Measurements from ENCODE around the gene F8.
A peak's percentile ranks its signal among the peaks of the same experiment; 100 is the strongest.
"Not testable (repeated sequence)": the region's sequence is repeated elsewhere in the genome, so short reads cannot be mapped to it uniquely, and the experiment has no call there.

Gene F8

DNA sequence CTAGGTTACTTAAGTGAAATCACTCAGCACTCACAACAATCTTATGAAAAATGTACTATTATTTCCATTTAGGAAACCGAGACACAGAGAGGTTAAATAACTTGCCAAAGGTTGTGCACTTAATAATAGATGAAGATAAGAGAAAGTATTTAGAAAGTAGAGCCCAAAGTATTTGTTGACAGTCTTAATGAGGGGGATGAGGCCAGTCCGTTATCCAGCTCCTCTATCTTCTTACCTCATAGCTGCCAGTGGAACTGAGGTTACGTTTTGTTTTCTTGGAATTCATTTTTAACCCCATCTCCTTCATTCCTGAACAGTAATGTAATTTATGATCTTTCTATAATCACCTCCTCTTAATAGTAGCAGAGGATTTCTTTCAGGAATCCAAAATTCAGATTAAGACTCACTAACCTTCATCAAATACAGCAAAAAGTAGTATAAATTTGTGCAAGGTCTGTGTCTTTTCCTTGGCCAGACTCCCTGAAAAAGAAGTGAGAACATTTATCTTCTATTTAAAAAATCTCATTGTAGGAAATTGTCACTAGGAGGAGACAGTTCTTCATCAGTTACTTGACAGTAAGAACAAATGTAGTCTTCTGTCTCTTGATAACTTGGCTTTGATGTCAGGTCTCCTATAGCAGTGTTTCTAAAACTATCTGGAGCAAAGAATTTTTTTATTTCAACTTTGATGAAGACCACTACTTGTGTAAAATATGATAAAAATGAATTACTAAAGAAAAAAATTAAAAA is 35.5 kb downstream of the F8 start:
- no peak for DNase-seq (ENCODE audit: low read depth, low spot score)

GRCh38 chrX:154981116-154981411 is 41.5 kb downstream of the F8 start:
- DNase-seq (ENCODE audit: low read depth, low spot score), result no peak

DNA sequence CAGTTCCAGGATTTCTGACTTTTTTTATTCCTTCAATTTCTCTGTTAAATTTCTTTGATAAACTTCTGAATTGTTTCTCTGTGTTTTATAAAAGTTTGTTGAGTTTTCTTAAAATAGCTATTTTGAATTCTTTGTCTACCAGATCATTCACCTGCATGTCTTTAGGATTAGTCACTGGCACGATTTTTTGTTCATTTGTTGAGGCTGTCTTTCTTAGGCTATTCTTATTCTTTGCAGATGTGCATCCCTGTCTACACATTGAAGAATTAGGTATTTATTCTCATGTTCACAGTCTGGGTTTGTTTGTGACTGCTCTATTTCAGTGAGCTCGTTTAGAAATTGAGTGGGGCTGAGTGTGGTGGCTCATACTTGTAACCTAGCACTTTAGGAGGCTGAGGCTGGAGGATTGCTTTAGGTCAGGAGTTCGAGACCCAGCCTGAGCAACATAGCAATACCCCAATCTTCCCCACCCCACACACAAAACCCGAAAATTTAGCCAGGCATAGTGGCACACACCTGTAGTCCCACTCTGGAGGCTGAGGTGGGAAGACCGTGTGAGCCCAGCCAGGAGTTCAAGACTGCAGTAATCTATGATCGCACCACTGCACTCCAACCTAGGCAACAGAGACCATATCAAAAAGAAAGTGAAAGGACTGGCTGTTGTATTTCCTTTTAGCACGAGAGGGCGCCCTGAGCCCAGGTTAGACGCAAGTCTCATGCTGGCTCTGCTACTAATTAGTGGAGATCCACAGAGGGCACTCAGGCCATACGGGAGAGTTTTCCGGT is 42.0 kb downstream of the F8 start:
- DNase-seq (ENCODE audit: low read depth, low spot score), result peak; percentile 13

GRCh38 chrX:154979629-154980028 is 42.9 kb downstream of the F8 start:
- no peak for DNase-seq (ENCODE audit: low read depth, low spot score)

DNA sequence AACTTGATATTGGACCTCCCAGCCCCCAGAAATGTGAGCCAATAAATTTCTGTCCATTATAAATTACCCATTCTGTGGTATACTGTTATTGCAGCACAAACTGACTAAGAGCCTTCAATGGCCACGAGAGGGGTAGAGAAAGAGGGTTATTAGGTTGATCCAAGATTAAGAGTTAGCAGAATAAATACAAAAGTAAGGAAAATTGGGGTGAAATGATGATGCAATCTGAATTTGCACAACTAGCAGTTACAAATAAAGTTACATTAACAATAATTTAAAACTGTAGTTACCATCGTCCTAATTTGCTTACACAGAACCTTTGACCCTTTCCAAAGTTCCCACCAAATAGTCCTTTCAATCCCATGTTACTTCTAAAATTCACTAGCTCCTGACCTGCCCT is 54.2 kb downstream of the F8 start:
- DNase-seq (ENCODE audit: low read depth, low spot score), result no peak

DNA sequence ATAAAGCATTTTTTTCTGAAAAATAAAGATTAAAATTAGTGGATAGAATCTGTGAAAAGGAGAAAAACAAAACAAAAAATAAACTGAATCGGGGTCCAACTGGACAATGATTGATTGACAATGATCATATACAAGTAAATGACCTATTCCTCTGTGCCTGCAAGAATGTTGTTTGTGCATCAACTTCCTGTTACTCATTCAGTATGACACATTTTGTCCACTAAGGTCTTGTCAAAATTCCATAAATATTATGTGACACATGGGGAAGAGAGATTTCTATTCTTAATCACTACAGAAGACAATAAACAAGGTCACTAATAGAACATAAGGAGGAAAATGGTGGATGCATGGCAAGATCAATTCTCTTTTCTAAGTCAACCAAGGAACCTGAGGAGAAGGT is 54.9 kb downstream of the F8 start:
- DNase-seq (ENCODE audit: low read depth, low spot score), result no peak

DNA sequence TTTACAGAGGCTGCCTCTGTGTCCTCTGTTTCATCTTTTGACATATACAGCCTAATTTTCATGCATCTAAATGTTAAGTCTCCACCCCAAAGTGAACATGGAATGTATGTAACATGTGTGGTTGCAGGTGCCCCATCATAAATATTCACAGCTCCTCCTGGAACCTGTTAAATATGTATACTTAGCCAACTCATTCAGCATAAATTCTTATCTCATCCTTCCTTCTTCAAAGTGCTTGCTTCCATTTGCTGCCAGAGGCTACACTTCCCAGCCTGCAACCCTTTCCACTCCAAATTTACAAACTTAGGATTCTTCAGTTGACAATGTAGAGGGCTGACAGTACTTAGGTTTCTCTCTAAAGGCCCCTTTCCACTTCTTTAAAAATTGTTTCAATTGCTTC is 60.6 kb downstream of the F8 start:
- DNase-seq (ENCODE audit: low read depth, low spot score), result no peak

DNA sequence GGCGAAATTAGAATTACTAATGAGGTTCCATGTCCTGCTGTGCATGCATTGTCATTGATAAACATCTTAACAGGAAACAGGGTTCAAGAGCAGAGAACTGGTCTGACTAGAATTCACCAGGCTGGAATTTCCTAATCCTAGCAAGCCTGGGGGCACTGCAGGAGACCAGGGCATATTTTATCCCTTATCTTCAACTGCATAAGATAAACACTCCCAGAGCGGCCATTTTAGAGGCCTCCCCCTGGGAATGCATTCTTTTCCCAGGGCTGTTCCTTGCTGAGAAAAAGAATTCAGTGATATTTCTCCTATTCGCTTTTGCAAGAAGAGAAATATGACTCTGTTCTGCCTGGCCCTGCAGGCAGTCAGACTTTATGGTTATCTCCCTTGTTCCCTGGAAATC is 66.7 kb downstream of the F8 start:
- not testable (repeated sequence) for DNase-seq (ENCODE audit: low read depth, low spot score)

DNA sequence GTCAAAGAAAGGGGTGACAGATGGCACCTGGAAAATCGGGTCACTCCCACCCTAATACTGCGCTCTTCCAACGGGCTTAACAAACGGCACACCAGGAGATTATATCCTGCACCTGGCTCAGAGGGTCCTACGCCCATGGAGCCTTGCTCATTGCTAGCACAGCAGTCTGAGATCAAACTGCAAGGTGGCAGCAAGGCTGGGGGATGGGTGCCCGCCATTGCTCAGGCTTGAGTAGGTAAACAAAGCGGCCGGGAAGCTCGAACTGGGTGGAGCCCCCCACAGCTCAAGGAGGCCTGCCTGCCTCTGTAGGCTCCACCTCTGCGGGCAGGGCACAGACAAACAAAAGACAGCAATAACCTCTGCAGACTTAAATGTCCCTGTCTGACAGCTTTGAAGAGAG is 83.3 kb downstream of the F8 start:
- DNase-seq (ENCODE audit: low read depth, low spot score), result not testable (repeated sequence)

DNA sequence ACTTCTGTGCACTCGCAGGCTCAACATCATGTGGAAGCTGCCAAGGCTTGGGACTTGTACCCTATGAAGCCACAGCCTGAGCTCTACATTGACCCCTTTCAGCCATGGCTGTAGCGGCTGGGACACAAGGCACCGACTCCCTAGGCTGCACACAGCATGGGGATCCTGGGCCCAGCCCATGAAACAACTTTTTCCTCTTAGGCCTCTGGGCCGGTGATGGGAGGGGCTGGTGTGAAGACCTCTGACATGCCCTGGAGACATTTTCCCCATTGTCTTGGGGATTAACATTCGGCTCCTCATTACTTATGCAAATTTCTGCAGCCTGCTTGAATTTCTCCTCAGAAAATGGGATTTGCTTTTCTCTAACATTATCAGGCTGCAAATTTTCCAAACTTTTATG is 97.8 kb downstream of the F8 start:
- DNase-seq (ENCODE audit: low read depth, low spot score), result not testable (repeated sequence)

DNA sequence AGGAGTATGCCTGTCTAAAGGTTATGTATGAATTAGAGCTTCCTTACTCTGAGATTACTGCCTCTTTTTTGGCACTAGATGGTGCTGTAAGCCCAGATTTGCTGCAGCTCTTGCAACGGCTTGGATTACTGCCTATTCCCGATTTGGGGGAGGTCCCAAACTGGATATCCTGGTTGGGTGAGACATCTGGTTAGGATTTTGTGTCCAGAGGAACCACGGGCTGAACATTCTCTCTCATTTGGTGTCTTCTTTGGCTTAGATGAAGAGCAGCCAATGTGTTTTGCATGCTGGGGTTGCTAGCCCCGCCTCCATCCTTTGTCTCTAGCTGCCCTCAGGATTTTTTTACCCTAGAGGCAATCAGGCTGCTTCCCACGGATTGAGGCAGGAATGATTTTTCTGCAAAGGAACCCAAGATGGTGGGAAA is 104.5 kb downstream of the F8 start:
- DNase-seq (ENCODE audit: low read depth, low spot score), result peak; percentile 47

- no peak for DNase-seq (ENCODE audit: low read depth, low spot score)
These were observed 108.5 kb downstream of the F8 start for GRCh38 chrX:154914052-154914451.

DNA sequence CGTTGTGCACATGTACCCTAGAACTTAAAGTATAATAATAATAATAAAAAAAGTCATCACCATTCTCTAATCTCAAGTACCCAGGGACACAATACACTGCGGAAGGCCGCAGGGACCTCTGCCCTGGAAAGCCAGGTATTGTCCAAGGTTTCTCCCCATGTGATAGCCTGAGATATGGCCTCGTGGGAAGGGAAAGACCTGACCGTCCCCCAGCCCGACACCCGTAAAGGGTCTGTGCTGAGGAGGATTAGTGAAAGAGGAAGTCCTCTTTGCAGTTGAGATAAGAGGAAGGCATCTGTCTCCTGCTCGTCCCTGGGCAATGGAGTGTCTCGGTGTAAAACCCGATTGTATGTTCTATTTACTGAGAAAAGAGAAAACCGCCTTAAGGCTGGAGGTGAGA is 112.0 kb downstream of the F8 start:
- not testable (repeated sequence) for DNase-seq (ENCODE audit: low read depth, low spot score)

- DNase-seq (ENCODE audit: low read depth, low spot score), result not testable (repeated sequence)
These were observed 112.5 kb downstream of the F8 start for GRCh38 chrX:154910048-154910447.

GRCh38 chrX:154908821-154909220 is 113.7 kb downstream of the F8 start:
- DNase-seq (ENCODE audit: low read depth, low spot score), result no peak

DNA sequence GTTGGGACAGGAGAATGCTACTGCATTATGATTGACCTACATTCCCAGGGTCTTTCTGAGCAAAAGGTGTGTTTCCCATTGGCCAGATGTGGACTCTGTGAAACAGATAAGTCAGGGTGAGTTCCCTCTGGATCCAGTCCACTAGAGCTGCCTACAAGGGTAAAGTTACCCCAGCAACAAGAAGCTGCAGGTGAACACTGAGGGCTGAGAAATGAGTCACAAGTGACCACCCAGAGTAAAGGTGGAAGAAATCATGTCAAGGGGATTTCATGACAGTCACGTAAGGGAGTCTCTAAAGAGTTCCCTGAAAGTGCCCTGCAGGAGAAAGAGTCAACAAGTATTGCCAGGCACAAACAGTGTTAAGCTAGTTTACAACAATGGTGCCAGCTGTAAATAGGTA is 120.1 kb downstream of the F8 start:
- DNase-seq (ENCODE audit: low read depth, low spot score), result no peak

- DNase-seq (ENCODE audit: low read depth, low spot score), result no peak
These were observed 122.2 kb downstream of the F8 start for GRCh38 chrX:154900323-154900722.

- no peak for DNase-seq (ENCODE audit: low read depth, low spot score)
These were observed 130.2 kb downstream of the F8 start for GRCh38 chrX:154892296-154892695.

- DNase-seq (ENCODE audit: low read depth, low spot score), result no peak
These were observed 131.4 kb downstream of the F8 start for GRCh38 chrX:154890990-154891639.

- DNase-seq (ENCODE audit: low read depth, low spot score), result not testable (repeated sequence)
These were observed 135.7 kb downstream of the F8 start for GRCh38 chrX:154886789-154887221.

- DNase-seq (ENCODE audit: low read depth, low spot score), result not testable (repeated sequence)
These were observed 136.3 kb downstream of the F8 start, which contains the start of gene F8A1 for GRCh38 chrX:154886069-154886788. Gene F8A1, plus strand, starts transcription at chrX:154886355. Its CDS starts 20 bp downstream, at chrX:154886375.

DNA sequence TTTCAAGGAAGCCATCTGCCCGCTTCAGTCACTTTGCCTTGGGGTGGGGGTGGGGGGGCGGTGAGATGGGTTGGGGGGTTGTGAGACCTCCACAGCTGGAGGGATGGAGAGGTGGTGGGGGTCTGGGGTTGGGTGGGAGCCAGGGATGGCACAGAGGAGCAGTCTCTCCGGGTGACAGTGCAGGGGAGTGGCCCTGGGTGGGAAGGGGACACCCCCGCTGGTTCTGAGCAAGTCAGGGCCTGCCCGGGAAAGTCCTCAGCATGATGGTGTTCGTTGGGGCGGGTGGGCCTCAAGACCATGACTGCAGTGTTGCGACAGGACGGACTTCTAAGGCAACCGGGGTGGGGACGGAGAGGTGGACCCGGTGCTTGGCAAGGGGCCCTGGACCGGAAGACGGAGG is 137.0 kb downstream of the F8 start:
- DNase-seq (ENCODE audit: low read depth, low spot score), result not testable (repeated sequence)
